IMR-90 (cell line): Measurements from ENCODE around the gene TCERG1L. TPM values are rescaled to one million over a fixed set of nuclear protein-coding genes. Genes with fewer than 3 reads are reported as not detected.

Source experiments
- ATAC-seq: fragments of 200-7000 bp; cut with Tn5 transposase; 2 replicates; pipeline ENCODE4 v1.9.1; 2020; ENCODE audit warnings: low read depth, mild to moderate bottlenecking, moderate library complexity
- BruUV-seq: library from RNA; stranded (reverse); fragments of 400-500 nt; replicated peaks from 2 replicates; lab custom pipeline; 2021; lab: Mats Ljungman, UMichigan
- CTCF ChIA-PET: fragments of 300-600 bp; formaldehyde crosslinking; extraction: SDS; loops from one replicate; lab custom pipeline; 2021; ENCODE audit warnings: antibody characterized with exemption; lab: Yijun Ruan, JAX
- POLR2A ChIA-PET: fragments of 300-600 bp; sonication (Branson Sonifier 250); formaldehyde crosslinking; loops from one replicate; lab custom pipeline; 2022; ENCODE audit warnings: antibody characterized with exemption; ENCODE audit not compliant: unreplicated experiment; lab: Charles Lee
- DNase-seq: peaks from one replicate; pipeline ENCODE4 v3.0.0; 2013
- H2AFZ ChIP-seq: replicated peaks from 2 replicates; pipeline ENCODE3; 2013; ENCODE audit warnings: low read length, mild to moderate bottlenecking; ENCODE audit not compliant: poor library complexity
- H2AK5ac ChIP-seq: 2 replicates; pipeline ENCODE4 v1.6.1; 2013; ENCODE audit warnings: low read depth, low read length, inconsistent platforms
- H2AK9ac ChIP-seq: replicated peaks from 2 replicates; pipeline ENCODE3; 2013; ENCODE audit warnings: mild to moderate bottlenecking, low read depth, low read length, moderate library complexity; ENCODE audit not compliant: poor library complexity
- H2BK120ac ChIP-seq: 2 replicates; pipeline ENCODE4 v1.6.1; 2013; ENCODE audit warnings: low read depth, low read length, inconsistent platforms
- H2BK15ac ChIP-seq: 3 replicates; pipeline ENCODE4 v1.6.1; 2013; ENCODE audit warnings: low read depth, low read length, inconsistent platforms
- H2BK20ac ChIP-seq: 2 replicates; pipeline ENCODE4 v1.6.1; 2013; ENCODE audit warnings: low read depth, mild to moderate bottlenecking, inconsistent platforms, low read length, moderate library complexity
- H2BK5ac ChIP-seq: 2 replicates; pipeline ENCODE4 v1.6.1; 2013; ENCODE audit warnings: mild to moderate bottlenecking, low read depth, low read length, inconsistent platforms; ENCODE audit not compliant: poor library complexity, severe bottlenecking
- H3K14ac ChIP-seq: replicated peaks from 2 replicates; pipeline ENCODE4 v1.6.1; 2013; ENCODE audit warnings: low read depth, low read length, inconsistent platforms
- H3K18ac ChIP-seq: 2 replicates; pipeline ENCODE4 v1.6.1; 2013; ENCODE audit warnings: low read depth, low read length, control low read depth
- H3K23ac ChIP-seq: 2 replicates; pipeline ENCODE4 v1.6.1; 2013; ENCODE audit warnings: low read depth, low read length, inconsistent platforms
- H3K27ac ChIP-seq: 2 replicates; pipeline ENCODE4 v1.5.1; 2013; ENCODE audit warnings: mild to moderate bottlenecking, control low read depth, low read length; ENCODE audit not compliant: insufficient read depth
- H3K27me3 ChIP-seq: 2 replicates; pipeline ENCODE4 v1.6.1; 2013; ENCODE audit warnings: low read length; ENCODE audit not compliant: control insufficient read depth, insufficient read depth
- H3K36me3 ChIP-seq: 2 replicates; pipeline ENCODE4 v1.6.1; 2013; ENCODE audit warnings: low read length, mixed read lengths; ENCODE audit not compliant: control insufficient read depth, insufficient read depth
- H3K4ac ChIP-seq: 2 replicates; pipeline ENCODE4 v1.6.1; 2013; ENCODE audit warnings: low read depth, low read length, inconsistent platforms
- H3K4me1 ChIP-seq: 2 replicates; pipeline ENCODE4 v1.6.1; 2013; ENCODE audit warnings: low read length, mixed read lengths; ENCODE audit not compliant: control insufficient read depth, insufficient read depth
- H3K4me2 ChIP-seq: 2 replicates; pipeline ENCODE4 v1.6.1; 2013; ENCODE audit warnings: low read depth, mild to moderate bottlenecking, control low read depth, low read length, moderate library complexity
- H3K4me3 ChIP-seq: 2 replicates; pipeline ENCODE4 v1.5.1; 2013; ENCODE audit warnings: low read depth, mild to moderate bottlenecking, control low read depth, low read length, moderate library complexity; ENCODE audit not compliant: insufficient read depth
- H3K56ac ChIP-seq: 2 replicates; pipeline ENCODE4 v1.6.1; 2013; ENCODE audit warnings: low read length, inconsistent platforms; ENCODE audit not compliant: insufficient read depth; ENCODE audit errors: extremely low read depth
- H3K79me1 ChIP-seq, 2 experiments: 2 replicates each; pipeline ENCODE4 v1.6.1; 2013; ENCODE audit warnings: low read length in 2 of 2, inconsistent platforms in 1 of 2, low read depth in 1 of 2
- H3K9ac ChIP-seq: 2 replicates; pipeline ENCODE4 v1.6.1; 2013; ENCODE audit warnings: low read depth, low read length, control low read depth
- H3K9me1 ChIP-seq: 2 replicates; pipeline ENCODE4 v1.6.1; 2013; ENCODE audit warnings: low read length, inconsistent platforms; ENCODE audit not compliant: insufficient read depth
- H3K9me3 ChIP-seq: 2 replicates; pipeline ENCODE4 v1.6.1; 2013; ENCODE audit warnings: low read length; ENCODE audit not compliant: control insufficient read depth, insufficient read depth
- H4K20me1 ChIP-seq: 2 replicates; pipeline ENCODE4 v1.6.1; 2013; ENCODE audit warnings: low read length, inconsistent platforms; ENCODE audit not compliant: insufficient read depth
- H4K5ac ChIP-seq: 2 replicates; pipeline ENCODE4 v1.6.1; 2013; ENCODE audit warnings: mild to moderate bottlenecking, low read depth, low read length, control low read depth
- H4K8ac ChIP-seq, 2 experiments: 2 replicates each; pipeline ENCODE4 v1.6.1; 2013; ENCODE audit warnings: low read depth in 2 of 2, low read length in 2 of 2, control low read depth in 1 of 2, inconsistent platforms in 1 of 2
- H4K91ac ChIP-seq: 2 replicates; pipeline ENCODE4 v1.6.1; 2013; ENCODE audit warnings: low read depth, low read length, inconsistent platforms; ENCODE audit not compliant: insufficient read depth
- BHLHE40 ChIP-seq: fragments of 150-350 bp; IDR thresholded peaks from 2 replicates; pipeline ENCODE4 v1.6.1; 2016; ENCODE audit warnings: mild to moderate bottlenecking, low read depth, low read length
- CEBPB ChIP-seq: IDR thresholded peaks from 2 replicates; pipeline ENCODE4 v1.6.1; 2012; ENCODE audit warnings: low read depth, low read length, improper control_type of control experiment
- CHD1 ChIP-seq: IDR thresholded peaks from 2 replicates; pipeline ENCODE4 v1.6.1; 2012; ENCODE audit warnings: low read depth, low read length, improper control_type of control experiment
- ELK1 ChIP-seq: fragments of 150-350 bp; IDR thresholded peaks from 2 replicates; pipeline ENCODE4 v1.6.1; 2016; ENCODE audit warnings: low read depth, mild to moderate bottlenecking, low read length, moderate library complexity, borderline replicate concordance
- FOS ChIP-seq: fragments of 150-350 bp; IDR thresholded peaks from 2 replicates; pipeline ENCODE4 v1.6.1; 2016; ENCODE audit warnings: low read depth, low read length
- MAFK ChIP-seq: IDR thresholded peaks from 2 replicates; pipeline ENCODE4 v1.6.1; 2012; ENCODE audit warnings: low read depth, low read length, improper control_type of control experiment
- MXI1 ChIP-seq: IDR thresholded peaks from 2 replicates; pipeline ENCODE4 v1.6.1; 2012; ENCODE audit warnings: low read depth, mild to moderate bottlenecking, low read length, moderate library complexity, borderline replicate concordance
- POLR2A ChIP-seq: IDR thresholded peaks from 2 replicates; pipeline ENCODE4 v1.6.1; 2012; ENCODE audit warnings: mild to moderate bottlenecking, low read depth, low read length
- RAD21 ChIP-seq: IDR thresholded peaks from 2 replicates; pipeline ENCODE4 v1.6.1; 2012; ENCODE audit warnings: low read length, improper control_type of control experiment
- RCOR1 ChIP-seq: IDR thresholded peaks from 2 replicates; pipeline ENCODE4 v1.6.1; 2012; ENCODE audit warnings: mild to moderate bottlenecking, low read length, improper control_type of control experiment; ENCODE audit not compliant: insufficient replicate concordance
- RFX5 ChIP-seq: IDR thresholded peaks from 2 replicates; pipeline ENCODE4 v1.8.0; 2012; ENCODE audit warnings: low read depth, mild to moderate bottlenecking, low read length, moderate library complexity
- SMC3 ChIP-seq: fragments of 150-350 bp; IDR thresholded peaks from 2 replicates; pipeline ENCODE4 v1.6.1; 2016; ENCODE audit warnings: low read depth, mild to moderate bottlenecking, antibody characterized with exemption, low read length, moderate library complexity
- WGBS, 2 experiments: methylation state at CpG; one replicate each; pipeline versions ENCODE4 v1.1.5 to v1.1.7; 2013; ENCODE audit warnings: missing lambda C conversion rate in 2 of 2; ENCODE audit not compliant: insufficient read length in 1 of 2; ENCODE audit errors: extremely low coverage in 2 of 2; 5-methylcytosine and 5-hydroxymethylcytosine counted together
- dilution Hi-C: fragments of 300-500 bp; cut with HindIII; formaldehyde crosslinking; loops from one replicate; pipeline ENCODE4 v1.14.3; 2018; ENCODE audit warnings: low sequenced_read_pairs; ENCODE audit not compliant: unreplicated experiment
- in situ Hi-C: fragments of 300-500 bp; cut with MboI; formaldehyde crosslinking; loops from 3 replicates; pipeline ENCODE4 v1.14.3; 2019; ENCODE audit warnings: low sequenced_read_pairs, inconsistent platforms, mixed read lengths
- intact Hi-C: fragments of 100-400 bp; cut with micrococcal nuclease; formaldehyde crosslinking; loops from 2 replicates; pipeline ENCODE4 v1.10.0; 2022
- polyA plus RNA-seq, 3 experiments: library from polyadenylated mRNA; depleted of rRNA; stranded (reverse); fragments of >200 nt; gene quantifications; 2 replicates each; pipeline ENCODE4 v1.2.3, GENCODE V29; 2012; ENCODE audit warnings: low replicate concordance in 1 of 3
- total RNA-seq: library from RNA; depleted of rRNA; stranded (reverse); fragments of >200 nt; gene quantifications from 2 replicates; pipeline ENCODE4 v1.2.3, GENCODE V29; 2012
- TF ChIP-seq, protein P1 (sequence below): conservative IDR thresholded peaks from 2 replicates; pipeline ENCODE4 v1.5.1; 2012; ENCODE audit warnings: mild to moderate bottlenecking, low read depth, low read length, improper control_type of control experiment
- TF ChIP-seq, protein P2 (sequence below): fragments of 150-350 bp; IDR thresholded peaks from 2 replicates; pipeline ENCODE4 v1.6.1; 2017; ENCODE audit warnings: mild to moderate bottlenecking, antibody characterized with exemption, low read length, low read depth

TCERG1L gene
- total and polyA plus RNA-seq, 2 of the 4 experiments (the other 2 are of a cell fraction): not detected

- CTCF ChIA-PET: no interaction called here
- H3K36me3 ChIP-seq: no peaks in the 10 kb centered on the region
- H2AFZ ChIP-seq: no peak overlapping the region
- DNase-seq (no peak), ATAC-seq (no peak)
- whole genome bisulfite sequencing, 2 experiments: 96% methylated on average over 5 of the region's 12 CpGs; no CpG with 5 or more reads in 1 of the 2 experiments
- H2BK15ac ChIP-seq: no peak overlapping the region
- intact Hi-C loops (no loop called here), in situ Hi-C loops (no loop called here), dilution Hi-C loops (no loop called here)
- H3K9me3 ChIP-seq: peaks cover 45% of the 10 kb centered on the region
- POLR2A ChIA-PET: no interaction called here
- H3K23ac ChIP-seq: no peak overlapping the region
- no peak overlapping the region for H3K27ac ChIP-seq
- no peaks in the 10 kb centered on the region for H4K20me1 ChIP-seq
- no peak overlapping the region for H2AK5ac ChIP-seq
- BruUV-seq: no TSS peak
- no peaks in the 10 kb centered on the region for H3K9me1 ChIP-seq
- H3K18ac ChIP-seq: no peak overlapping the region
- no peak overlapping the region for H4K91ac ChIP-seq
- H2AK9ac ChIP-seq: no peak overlapping the region
- no peak overlapping the region for H3K4me3 ChIP-seq
- TF ChIP-seq CEBPB: no peak
- no peak for TF ChIP-seq RAD21
- TF ChIP-seq POLR2A: no peak
- no peak for TF ChIP-seq MAFK
- TF ChIP-seq RFX5: no peak
- TF ChIP-seq ELK1: no peak
- TF ChIP-seq MXI1: no peak
- no peak for TF ChIP-seq SMC3
- TF ChIP-seq, protein P1, sequence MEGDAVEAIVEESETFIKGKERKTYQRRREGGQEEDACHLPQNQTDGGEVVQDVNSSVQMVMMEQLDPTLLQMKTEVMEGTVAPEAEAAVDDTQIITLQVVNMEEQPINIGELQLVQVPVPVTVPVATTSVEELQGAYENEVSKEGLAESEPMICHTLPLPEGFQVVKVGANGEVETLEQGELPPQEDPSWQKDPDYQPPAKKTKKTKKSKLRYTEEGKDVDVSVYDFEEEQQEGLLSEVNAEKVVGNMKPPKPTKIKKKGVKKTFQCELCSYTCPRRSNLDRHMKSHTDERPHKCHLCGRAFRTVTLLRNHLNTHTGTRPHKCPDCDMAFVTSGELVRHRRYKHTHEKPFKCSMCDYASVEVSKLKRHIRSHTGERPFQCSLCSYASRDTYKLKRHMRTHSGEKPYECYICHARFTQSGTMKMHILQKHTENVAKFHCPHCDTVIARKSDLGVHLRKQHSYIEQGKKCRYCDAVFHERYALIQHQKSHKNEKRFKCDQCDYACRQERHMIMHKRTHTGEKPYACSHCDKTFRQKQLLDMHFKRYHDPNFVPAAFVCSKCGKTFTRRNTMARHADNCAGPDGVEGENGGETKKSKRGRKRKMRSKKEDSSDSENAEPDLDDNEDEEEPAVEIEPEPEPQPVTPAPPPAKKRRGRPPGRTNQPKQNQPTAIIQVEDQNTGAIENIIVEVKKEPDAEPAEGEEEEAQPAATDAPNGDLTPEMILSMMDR: no peak
- no peak for TF ChIP-seq FOS
- no peak for TF ChIP-seq RCOR1
- no peak for TF ChIP-seq BHLHE40
- TF ChIP-seq, protein P2, sequence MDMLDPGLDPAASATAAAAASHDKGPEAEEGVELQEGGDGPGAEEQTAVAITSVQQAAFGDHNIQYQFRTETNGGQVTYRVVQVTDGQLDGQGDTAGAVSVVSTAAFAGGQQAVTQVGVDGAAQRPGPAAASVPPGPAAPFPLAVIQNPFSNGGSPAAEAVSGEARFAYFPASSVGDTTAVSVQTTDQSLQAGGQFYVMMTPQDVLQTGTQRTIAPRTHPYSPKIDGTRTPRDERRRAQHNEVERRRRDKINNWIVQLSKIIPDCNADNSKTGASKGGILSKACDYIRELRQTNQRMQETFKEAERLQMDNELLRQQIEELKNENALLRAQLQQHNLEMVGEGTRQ: no peak
- no peak for TF ChIP-seq CHD1
- H3K4ac ChIP-seq: no peak overlapping the region
- H4K8ac ChIP-seq: no peak overlapping the region
- no peaks in the 10 kb centered on the region for H3K79me1 ChIP-seq
- H3K4me2 ChIP-seq: no peak overlapping the region
- H2BK20ac ChIP-seq: no peak overlapping the region
- no peak overlapping the region for H3K14ac ChIP-seq
- no peak overlapping the region for H2BK5ac ChIP-seq
- no peak overlapping the region for H4K5ac ChIP-seq
- no peaks in the 10 kb centered on the region for H3K27me3 ChIP-seq
- no peak overlapping the region for H2BK120ac ChIP-seq
- H3K4me1 ChIP-seq: no peaks in the 10 kb centered on the region
- H3K9ac ChIP-seq: no peak overlapping the region
- no peak overlapping the region for H3K56ac ChIP-seq
These were observed 219.1 kb downstream of the TCERG1L start for GRCh38 chr10:131092386-131092785.
